Stimulated activated CD4-positive, alpha-beta T cell treated with anti-CD3 and anti-CD28 coated beads, Interleukin-15, amount 100 ng/mL, for 48 hours (primary cell): ENCODE measurements around the gene TLR9.

ENCODE experiments used
- DNase-seq, 2 donors: peaks; one replicate each; pipeline ENCODE4 v3.0.0-alpha.2; 2020; ENCODE audit warnings: low read depth in 2 of 2

The TLR9 gene

DNA sequence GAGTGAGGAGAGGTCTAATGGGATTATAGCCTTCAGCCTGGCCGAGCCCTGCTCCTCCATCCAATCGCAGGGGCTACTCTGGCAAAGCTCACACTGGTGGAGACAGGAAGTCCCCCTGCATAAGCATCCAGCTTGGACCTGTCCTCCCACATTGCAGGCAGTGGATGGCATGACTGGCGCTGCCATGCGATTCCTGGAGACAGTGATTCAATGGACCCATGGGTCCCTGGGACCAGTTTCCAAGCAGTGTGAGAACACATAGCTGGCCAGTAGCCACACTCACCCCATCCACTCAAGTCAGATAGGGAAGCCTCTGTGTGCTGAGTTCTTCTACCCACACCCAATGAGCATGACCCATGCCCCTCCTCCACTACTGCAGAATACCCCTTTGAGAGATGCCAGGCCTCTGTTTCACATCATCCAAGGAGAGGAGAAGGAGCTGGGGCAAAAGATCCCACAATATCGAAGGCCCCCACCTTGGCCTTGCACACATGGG lies 53.1 kb downstream of the TLR9 start:
- DNase-seq: no peak

GRCh38 chr3:52171514-52172261 lies 53.8 kb downstream of the TLR9 start:
- no peak for DNase-seq
